ENCODE data around the gene STRN3.
"Not testable (repeated sequence)": the region's sequence is repeated elsewhere in the genome, so short reads cannot be mapped to it uniquely, and the experiment has no call there.

Gene STRN3

GRCh38 chr14:30958555-30959407 lies 67.4 kb downstream of the STRN3 start:
- TF ChIP-seq TAF1 (IDR thresholded peaks at IDR 0.05; ENCODE audit: borderline replicate concordance, low read depth, low read length), result no peak
- TF ChIP-seq POLR2AphosphoS5 (IDR thresholded peaks at IDR 0.05; ENCODE audit: low read depth, low read length), result no peak
- TF ChIP-seq POLR2A (IDR thresholded peaks at IDR 0.05; ENCODE audit: low read depth, low read length), result no peak
- no peak for DNase-seq (ENCODE audit: insufficient read length)
- FAIRE-seq, result no peak

- FAIRE-seq, result peak; percentile 40
Observed at GRCh38 chr14:30957813-30958370, 68.3 kb downstream of the STRN3 start.

GRCh38 chr14:30949651-30950050 lies 76.5 kb downstream of the STRN3 start:
- DNase-seq (ENCODE audit: insufficient read length) (no peak), FAIRE-seq (no peak)
- TF ChIP-seq TAF1 (IDR thresholded peaks at IDR 0.05; ENCODE audit: borderline replicate concordance, low read depth, low read length), result no peak
- TF ChIP-seq POLR2A (IDR thresholded peaks at IDR 0.05; ENCODE audit: low read depth, low read length), result no peak
- TF ChIP-seq POLR2AphosphoS5 (IDR thresholded peaks at IDR 0.05; ENCODE audit: low read depth, low read length), result no peak

More at GRCh38 chr14:30957813-30958370, 68.3 kb downstream of the STRN3 start:
- TF ChIP-seq POLR2AphosphoS5 (IDR thresholded peaks at IDR 0.05; ENCODE audit: low read depth, low read length) (no peak), POLR2A (IDR thresholded peaks at IDR 0.05; ENCODE audit: low read depth, low read length) (no peak), TAF1 (IDR thresholded peaks at IDR 0.05; ENCODE audit: borderline replicate concordance, low read depth, low read length) (no peak)
- no peak for DNase-seq (ENCODE audit: insufficient read length)

- no peak for DNase-seq (ENCODE audit: insufficient read length)
- TF ChIP-seq POLR2AphosphoS5 (IDR thresholded peaks at IDR 0.05; ENCODE audit: low read depth, low read length) (no peak), TAF1 (IDR thresholded peaks at IDR 0.05; ENCODE audit: borderline replicate concordance, low read depth, low read length) (no peak)
- no peak for FAIRE-seq
Observed at GRCh38 chr14:30943694-30944093, 82.5 kb downstream of the STRN3 start.

GRCh38 chr14:30940886-30941285 lies 85.3 kb downstream of the STRN3 start:
- TF ChIP-seq POLR2A (IDR thresholded peaks at IDR 0.05; ENCODE audit: low read depth, low read length) (no peak), TAF1 (IDR thresholded peaks at IDR 0.05; ENCODE audit: borderline replicate concordance, low read depth, low read length) (no peak), POLR2AphosphoS5 (IDR thresholded peaks at IDR 0.05; ENCODE audit: low read depth, low read length) (no peak)
- FAIRE-seq, result no peak
- no peak for DNase-seq (ENCODE audit: insufficient read length)

GRCh38 chr14:30938617-30939016 lies 87.6 kb downstream of the STRN3 start:
- FAIRE-seq, result no peak
- DNase-seq (ENCODE audit: insufficient read length), result no peak

GRCh38 chr14:30935445-30935844 lies 90.7 kb downstream of the STRN3 start:
- FAIRE-seq (no peak), DNase-seq (ENCODE audit: insufficient read length) (no peak)
- no peak for TF ChIP-seq POLR2A (IDR thresholded peaks at IDR 0.05; ENCODE audit: low read depth, low read length)
- no peak for TF ChIP-seq TAF1 (IDR thresholded peaks at IDR 0.05; ENCODE audit: borderline replicate concordance, low read depth, low read length)
- no peak for TF ChIP-seq POLR2AphosphoS5 (IDR thresholded peaks at IDR 0.05; ENCODE audit: low read depth, low read length)

More at GRCh38 chr14:30938617-30939016, 87.6 kb downstream of the STRN3 start:
- TF ChIP-seq POLR2AphosphoS5 (IDR thresholded peaks at IDR 0.05; ENCODE audit: low read depth, low read length), result no peak
- no peak for TF ChIP-seq TAF1 (IDR thresholded peaks at IDR 0.05; ENCODE audit: borderline replicate concordance, low read depth, low read length)
- no peak for TF ChIP-seq POLR2A (IDR thresholded peaks at IDR 0.05; ENCODE audit: low read depth, low read length)

GRCh38 chr14:30933937-30934336 lies 92.2 kb downstream of the STRN3 start:
- FAIRE-seq; DNase-seq (ENCODE audit: insufficient read length): not testable (repeated sequence)

- TF ChIP-seq POLR2A (IDR thresholded peaks at IDR 0.05; ENCODE audit: low read depth, low read length) (no peak), POLR2AphosphoS5 (IDR thresholded peaks at IDR 0.05; ENCODE audit: low read depth, low read length) (no peak), TAF1 (IDR thresholded peaks at IDR 0.05; ENCODE audit: borderline replicate concordance, low read depth, low read length) (no peak)
- no peak for FAIRE-seq
- DNase-seq (ENCODE audit: insufficient read length), result no peak
Observed at GRCh38 chr14:30928462-30928861, 97.7 kb downstream of the STRN3 start.

GRCh38 chr14:30925254-30925653 lies 100.9 kb downstream of the STRN3 start:
- no peak for FAIRE-seq
- DNase-seq (ENCODE audit: insufficient read length), result no peak
- TF ChIP-seq TAF1 (IDR thresholded peaks at IDR 0.05; ENCODE audit: borderline replicate concordance, low read depth, low read length) (no peak), POLR2AphosphoS5 (IDR thresholded peaks at IDR 0.05; ENCODE audit: low read depth, low read length) (no peak), POLR2A (IDR thresholded peaks at IDR 0.05; ENCODE audit: low read depth, low read length) (no peak)

- TF ChIP-seq TAF1 (IDR thresholded peaks at IDR 0.05; ENCODE audit: borderline replicate concordance, low read depth, low read length) (no peak), POLR2A (IDR thresholded peaks at IDR 0.05; ENCODE audit: low read depth, low read length) (no peak), POLR2AphosphoS5 (IDR thresholded peaks at IDR 0.05; ENCODE audit: low read depth, low read length) (no peak)
- no peak for FAIRE-seq
- no peak for DNase-seq (ENCODE audit: insufficient read length)
Observed at GRCh38 chr14:30921788-30922187, 104.4 kb downstream of the STRN3 start.

- no peak for FAIRE-seq
- no peak for TF ChIP-seq POLR2A (IDR thresholded peaks at IDR 0.05; ENCODE audit: low read depth, low read length)
- no peak for TF ChIP-seq POLR2AphosphoS5 (IDR thresholded peaks at IDR 0.05; ENCODE audit: low read depth, low read length)
- no peak for TF ChIP-seq TAF1 (IDR thresholded peaks at IDR 0.05; ENCODE audit: borderline replicate concordance, low read depth, low read length)
- DNase-seq (ENCODE audit: insufficient read length), result no peak
Observed at GRCh38 chr14:30921305-30921704, 104.9 kb downstream of the STRN3 start.
